WTC11 (cell line): ENCODE measurements around the gene ARMC10. TPM values are rescaled to one million over a fixed set of nuclear protein-coding genes. Genes with fewer than 3 reads are reported as not detected.

Experiments used
- ATAC-seq: fragments of 200-7000 bp; cut with Tn5 transposase; 2 replicates; pipeline ENCODE4 v1.10.0; 2021; ENCODE audit warnings: mild to moderate bottlenecking, moderate library complexity
- CTCF ChIA-PET: fragments of 300-600 bp; sonication (Branson Sonifier 250); formaldehyde crosslinking; loops from one replicate; lab custom pipeline; 2021; ENCODE audit warnings: antibody characterized with exemption; lab: Charles Lee
- POLR2A ChIA-PET: fragments of 350-600 bp; sonication (Branson Sonifier 250); formaldehyde crosslinking; loops from one replicate; lab custom pipeline; 2021; ENCODE audit warnings: antibody characterized with exemption; lab: Charles Lee
- DNase-seq: peaks from one replicate; pipeline ENCODE4 v3.0.0; 2021; ENCODE audit warnings: low spot score
- H3K27ac Mint-ChIP-seq: 2 replicates; pipeline ENCODE4 v1.8.0; 2021; ENCODE audit warnings: mixed read lengths
- H3K27me3 Mint-ChIP-seq: 2 replicates; pipeline ENCODE4 v1.8.0; 2021; ENCODE audit warnings: low read depth, mild to moderate bottlenecking, moderate library complexity, mixed read lengths
- H3K36me3 Mint-ChIP-seq: 2 replicates; pipeline ENCODE4 v1.8.0; 2021; ENCODE audit warnings: mixed read lengths
- H3K4me1 Mint-ChIP-seq: 2 replicates; pipeline ENCODE4 v1.8.0; 2022; ENCODE audit warnings: mixed read lengths
- H3K4me3 Mint-ChIP-seq: 2 replicates; pipeline ENCODE4 v1.8.0; 2021; ENCODE audit warnings: mild to moderate bottlenecking, moderate library complexity, mixed read lengths
- H3K9me3 Mint-ChIP-seq: 2 replicates; pipeline ENCODE4 v1.8.0; 2021; ENCODE audit warnings: mixed read lengths
- AR ChIP-seq: fragments of 250-450 bp; sonication (Bioruptor Pico); IDR thresholded peaks from 2 replicates; pipeline ENCODE4 v1.9.0; 2021; ENCODE audit warnings: mild to moderate bottlenecking
- E2F1 ChIP-seq: sonication (generic); formaldehyde crosslinking; IDR thresholded peaks from 2 replicates; pipeline ENCODE4 v1.8.0; 2022; ENCODE audit warnings: mild to moderate bottlenecking, missing genetic modification reagents
- FOXP1 ChIP-seq: sonication (generic); formaldehyde crosslinking; IDR thresholded peaks from 2 replicates; pipeline ENCODE4 v1.8.0; 2022; ENCODE audit warnings: missing genetic modification reagents, mild to moderate bottlenecking, moderate library complexity, borderline replicate concordance
- GABPB1 ChIP-seq: sonication (generic); formaldehyde crosslinking; IDR thresholded peaks from 2 replicates; pipeline ENCODE4 v1.8.1; 2023; ENCODE audit warnings: mild to moderate bottlenecking, missing genetic modification reagents
- HMGA2 ChIP-seq: fragments of 250-450 bp; sonication (Bioruptor Pico); IDR thresholded peaks from 2 replicates; pipeline ENCODE4 v1.4.0; 2021; ENCODE audit warnings: mild to moderate bottlenecking, moderate library complexity
- JAZF1 ChIP-seq: fragments of 250-450 bp; sonication (Bioruptor Pico); IDR thresholded peaks from 2 replicates; pipeline ENCODE4 v1.9.0; 2021; ENCODE audit warnings: moderate library complexity, mild to moderate bottlenecking, inconsistent platforms
- NR2C2 ChIP-seq: sonication (generic); formaldehyde crosslinking; IDR thresholded peaks from 2 replicates; pipeline ENCODE4 v1.8.0; 2022; ENCODE audit warnings: mild to moderate bottlenecking, missing genetic modification reagents
- NR3C1 ChIP-seq: sonication (generic); formaldehyde crosslinking; conservative IDR thresholded peaks from 2 replicates; pipeline ENCODE4 v1.8.1; 2023; ENCODE audit warnings: low read depth, mild to moderate bottlenecking, missing genetic modification reagents
- PRDM15 ChIP-seq: sonication (generic); formaldehyde crosslinking; IDR thresholded peaks from 2 replicates; pipeline ENCODE4 v1.8.0; 2022; ENCODE audit warnings: missing genetic modification reagents
- PRRX2 ChIP-seq: fragments of 250-450 bp; sonication (Bioruptor Pico); IDR thresholded peaks from 2 replicates; pipeline ENCODE4 v1.8.0; 2021; ENCODE audit warnings: mild to moderate bottlenecking
- SOX15 ChIP-seq: fragments of 250-450 bp; sonication (Bioruptor Pico); IDR thresholded peaks from 2 replicates; pipeline ENCODE4 v1.9.0; 2021; ENCODE audit warnings: mild to moderate bottlenecking
- ZMAT4 ChIP-seq: fragments of 250-450 bp; sonication (Bioruptor Pico); IDR thresholded peaks from 2 replicates; pipeline ENCODE4 v1.9.0; 2021; ENCODE audit warnings: mild to moderate bottlenecking
- ZNF219 ChIP-seq: sonication (generic); formaldehyde crosslinking; IDR thresholded peaks from 2 replicates; pipeline ENCODE4 v1.8.0; 2023; ENCODE audit warnings: missing genetic modification reagents, mild to moderate bottlenecking, borderline replicate concordance
- ZNF263 ChIP-seq: sonication (generic); formaldehyde crosslinking; IDR thresholded peaks from 2 replicates; pipeline ENCODE4 v1.8.1; 2022; ENCODE audit warnings: low read depth, mild to moderate bottlenecking, moderate library complexity, missing genetic modification reagents
- ZNF671 ChIP-seq: fragments of 250-450 bp; sonication (Bioruptor Pico); IDR thresholded peaks from 2 replicates; pipeline ENCODE4 v1.8.0; 2021; ENCODE audit warnings: mild to moderate bottlenecking
- total RNA-seq: library from RNA; stranded (reverse); gene quantifications from 3 replicates; pipeline ENCODE4 v1.2.3, GENCODE V29; 2021
- TF ChIP-seq, protein P1 (sequence below): sonication (generic); formaldehyde crosslinking; IDR thresholded peaks from 2 replicates; pipeline ENCODE4 v1.8.0; 2023; ENCODE audit warnings: missing genetic modification reagents
- TF ChIP-seq, protein P2 (sequence below): sonication (generic); formaldehyde crosslinking; IDR thresholded peaks from 2 replicates; pipeline ENCODE4 v1.8.1; 2023; ENCODE audit warnings: mild to moderate bottlenecking, missing genetic modification reagents
- TF ChIP-seq, protein P3 (sequence below): sonication (generic); formaldehyde crosslinking; IDR thresholded peaks from 2 replicates; pipeline ENCODE4 v1.8.1; 2023; ENCODE audit warnings: mild to moderate bottlenecking, moderate library complexity, missing genetic modification reagents

Gene ARMC10
- total RNA-seq, 1 experiment from 2014 or later = 35.4 TPM

- TF ChIP-seq PRRX2 (CRISPR knock-in tag) (no peak), ZNF219 (CRISPR knock-in tag) (no peak)
- TF ChIP-seq, all 79 proteins: peak for 0
These were observed 45.4 kb downstream of the ARMC10 start (continued) for GRCh38 chr7:103120362-103120761.

DNA sequence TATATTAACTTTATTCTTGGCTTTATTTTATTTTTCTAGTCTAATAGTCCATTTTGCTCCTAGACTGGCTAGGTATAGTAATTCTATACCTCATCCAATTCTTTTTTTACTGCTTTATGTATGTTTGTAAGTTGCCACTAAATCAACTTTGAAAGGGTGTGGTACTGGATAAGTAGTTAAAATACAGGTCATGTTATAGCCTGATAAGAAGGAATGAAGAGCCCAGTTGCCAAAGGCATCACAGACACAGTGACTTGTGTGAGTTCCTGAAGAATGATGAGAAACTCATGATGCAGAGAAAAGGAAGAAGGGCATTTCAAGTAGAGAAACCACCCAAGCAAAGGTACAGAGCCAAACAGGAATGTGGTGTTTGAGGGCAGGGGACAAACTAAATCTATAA is 46.7 kb downstream of the ARMC10 start:
- no peak overlapping the region for H3K27ac Mint-ChIP-seq
- H3K9me3 Mint-ChIP-seq = no peaks in the 10 kb centered on the region
- CTCF ChIA-PET = no interaction called here
- no peak for ATAC-seq
- H3K27me3 Mint-ChIP-seq = no peaks in the 10 kb centered on the region
- no peak overlapping the region for H3K4me3 Mint-ChIP-seq
- no peak for TF ChIP-seq SOX15 (CRISPR knock-in tag)
- no peak for TF ChIP-seq ZNF263
- TF ChIP-seq NR3C1 = no peak
- TF ChIP-seq, protein P1, sequence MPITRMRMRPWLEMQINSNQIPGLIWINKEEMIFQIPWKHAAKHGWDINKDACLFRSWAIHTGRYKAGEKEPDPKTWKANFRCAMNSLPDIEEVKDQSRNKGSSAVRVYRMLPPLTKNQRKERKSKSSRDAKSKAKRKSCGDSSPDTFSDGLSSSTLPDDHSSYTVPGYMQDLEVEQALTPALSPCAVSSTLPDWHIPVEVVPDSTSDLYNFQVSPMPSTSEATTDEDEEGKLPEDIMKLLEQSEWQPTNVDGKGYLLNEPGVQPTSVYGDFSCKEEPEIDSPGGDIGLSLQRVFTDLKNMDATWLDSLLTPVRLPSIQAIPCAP (CRISPR knock-in tag) = no peak
- TF ChIP-seq, protein P2, sequence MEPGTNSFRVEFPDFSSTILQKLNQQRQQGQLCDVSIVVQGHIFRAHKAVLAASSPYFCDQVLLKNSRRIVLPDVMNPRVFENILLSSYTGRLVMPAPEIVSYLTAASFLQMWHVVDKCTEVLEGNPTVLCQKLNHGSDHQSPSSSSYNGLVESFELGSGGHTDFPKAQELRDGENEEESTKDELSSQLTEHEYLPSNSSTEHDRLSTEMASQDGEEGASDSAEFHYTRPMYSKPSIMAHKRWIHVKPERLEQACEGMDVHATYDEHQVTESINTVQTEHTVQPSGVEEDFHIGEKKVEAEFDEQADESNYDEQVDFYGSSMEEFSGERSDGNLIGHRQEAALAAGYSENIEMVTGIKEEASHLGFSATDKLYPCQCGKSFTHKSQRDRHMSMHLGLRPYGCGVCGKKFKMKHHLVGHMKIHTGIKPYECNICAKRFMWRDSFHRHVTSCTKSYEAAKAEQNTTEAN (CRISPR knock-in tag) = no peak
- no peak for TF ChIP-seq ZNF219 (CRISPR knock-in tag)
- no peak for TF ChIP-seq PRDM15 (CRISPR knock-in tag)
- TF ChIP-seq JAZF1 (CRISPR knock-in tag) = no peak
- TF ChIP-seq HMGA2 = no peak
- no peak for TF ChIP-seq NR2C2
- TF ChIP-seq, protein P3, sequence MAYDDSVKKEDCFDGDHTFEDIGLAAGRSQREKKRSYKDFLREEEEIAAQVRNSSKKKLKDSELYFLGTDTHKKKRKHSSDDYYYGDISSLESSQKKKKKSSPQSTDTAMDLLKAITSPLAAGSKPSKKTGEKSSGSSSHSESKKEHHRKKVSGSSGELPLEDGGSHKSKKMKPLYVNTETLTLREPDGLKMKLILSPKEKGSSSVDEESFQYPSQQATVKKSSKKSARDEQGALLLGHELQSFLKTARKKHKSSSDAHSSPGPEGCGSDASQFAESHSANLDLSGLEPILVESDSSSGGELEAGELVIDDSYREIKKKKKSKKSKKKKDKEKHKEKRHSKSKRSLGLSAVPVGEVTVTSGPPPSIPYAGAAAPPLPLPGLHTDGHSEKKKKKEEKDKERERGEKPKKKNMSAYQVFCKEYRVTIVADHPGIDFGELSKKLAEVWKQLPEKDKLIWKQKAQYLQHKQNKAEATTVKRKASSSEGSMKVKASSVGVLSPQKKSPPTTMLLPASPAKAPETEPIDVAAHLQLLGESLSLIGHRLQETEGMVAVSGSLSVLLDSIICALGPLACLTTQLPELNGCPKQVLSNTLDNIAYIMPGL = no peak
- TF ChIP-seq ZNF671 (CRISPR knock-in tag) = no peak
- TF ChIP-seq, all 79 proteins: peak for 0
- Mint-ChIP-seq H3K4me1 (no peaks in the 10 kb centered on the region), H3K36me3 (peaks cover 7% of the 10 kb centered on the region; the same call in 1 of the 2 replicates)
- no peak for DNase-seq
- POLR2A ChIA-PET = no interaction called here

DNA sequence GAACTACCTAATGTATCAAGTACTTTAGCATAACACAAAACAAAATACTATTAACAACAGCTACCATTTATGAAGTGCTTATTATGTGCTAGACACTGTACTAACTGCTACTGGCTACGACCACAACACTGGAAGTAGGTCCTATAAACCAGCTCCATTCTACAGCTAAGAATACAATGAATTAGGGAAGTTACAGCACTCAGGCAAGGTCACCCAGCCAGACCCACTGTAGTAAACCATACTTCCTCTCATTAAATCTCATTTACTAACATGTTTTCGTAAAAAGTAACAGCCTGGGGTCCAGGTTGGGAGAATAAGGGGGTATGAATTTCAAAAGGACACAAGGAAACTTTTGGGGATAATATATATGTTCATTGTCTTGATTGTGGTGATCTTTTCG is 48.6 kb downstream of the ARMC10 start:
- TF ChIP-seq NR2C2 (no peak), SOX15 (CRISPR knock-in tag) (no peak), ZMAT4 (CRISPR knock-in tag) (no peak), FOXP1 (no peak), GABPB1 (CRISPR knock-in tag) (no peak), AR (CRISPR knock-in tag) (no peak), E2F1 (CRISPR knock-in tag) (no peak)
- POLR2A ChIA-PET = no interaction called here
- H3K27me3 Mint-ChIP-seq = no peaks in the 10 kb centered on the region
- no peaks in the 10 kb centered on the region for H3K4me1 Mint-ChIP-seq
- CTCF ChIA-PET = no interaction called here
- no peak overlapping the region for H3K4me3 Mint-ChIP-seq
- ATAC-seq (no peak), DNase-seq (no peak)
- H3K27ac Mint-ChIP-seq = no peak overlapping the region
- peaks cover 13% of the 10 kb centered on the region for H3K36me3 Mint-ChIP-seq
- H3K9me3 Mint-ChIP-seq = no peaks in the 10 kb centered on the region
